Upper lobe of left lung (tissue), 6 donors: ENCODE data around the gene OLR1. TPM values are rescaled to one million over a fixed set of nuclear protein-coding genes. Genes with fewer than 3 reads are reported as not detected.
A peak's percentile ranks its signal among the peaks of the same experiment; 100 is the strongest.
"Not testable (repeated sequence)": the region's sequence is repeated elsewhere in the genome, so short reads cannot be mapped to it uniquely, and the experiment has no call there.

Experiments used
- ATAC-seq, 2 donors: fragments of 200-7000 bp; cut with Tn5 transposase; one replicate each; pipeline ENCODE4 v1.9.1; 2022; ENCODE audit warnings: mild to moderate bottlenecking in 2 of 2, moderate library complexity in 2 of 2; ENCODE audit not compliant: low FRiP score in 2 of 2
- DNase-seq, 2 donors: peaks; one replicate each; pipeline ENCODE4 v3.0.0-alpha.2; 2019 to 2020
- H3K27ac ChIP-seq, 4 donors: fragments of 200-600 bp; sonication (generic); one replicate each; pipeline ENCODE4 v1.5.1; 2016 to 2019
- H3K27me3 ChIP-seq, 4 donors: fragments of 200-600 bp; sonication (generic); one replicate each; pipeline ENCODE4 v1.5.1; 2017 to 2019
- H3K36me3 ChIP-seq, 4 donors: fragments of 200-600 bp; sonication (generic); one replicate each; pipeline ENCODE4 v1.5.1; 2016 to 2019
- H3K4me1 ChIP-seq, 4 donors: fragments of 200-600 bp; sonication (generic); one replicate each; pipeline ENCODE4 v1.5.1; 2018 to 2019
- H3K4me3 ChIP-seq, 4 donors: fragments of 200-600 bp; sonication (generic); one replicate each; pipeline ENCODE4 v1.5.1; 2017 to 2019; ENCODE audit warnings: mild to moderate bottlenecking in 2 of 4, moderate library complexity in 1 of 4
- H3K9me3 ChIP-seq, 4 donors: fragments of 200-600 bp; sonication (generic); one replicate each; pipeline ENCODE4 v1.5.1; 2018 to 2019
- EP300 ChIP-seq, 4 donors: sonication (generic); formaldehyde crosslinking; IDR thresholded peaks; one replicate each; pipeline ENCODE4 v1.5.1; 2017; ENCODE audit warnings: antibody characterized with exemption in 4 of 4, control low read depth in 2 of 4
- POLR2A ChIP-seq, 4 donors: fragments of 450-650 bp; IDR thresholded peaks; one replicate each; pipeline ENCODE4 v1.5.1; 2016 to 2017; ENCODE audit warnings: antibody characterized with exemption in 4 of 4, mild to moderate bottlenecking in 2 of 4
- POLR2AphosphoS5 ChIP-seq, 2 donors: sonication (generic); formaldehyde crosslinking; IDR thresholded peaks; one replicate each; pipeline ENCODE4 v1.5.1; 2017; ENCODE audit warnings: antibody characterized with exemption in 2 of 2
- WGBS, 2 donors: methylation state at CpG; one replicate each; pipeline ENCODE4 v1.1.5; 2017 to 2018; 5-methylcytosine and 5-hydroxymethylcytosine counted together
- total RNA-seq, 6 donors: library from RNA; depleted of rRNA in 4 of 6; stranded (reverse); fragments of >200 nt in 4 of 6; gene quantifications; one replicate each; pipeline versions ENCODE4 v1.1.0 to v1.2.1, GENCODE V29; 2016 to 2021
- TF ChIP-seq, protein P1 (sequence below), 6 experiments: fragments of 450-650 bp in 4 of 6; fragments of 200-600 bp in 2 of 6; sonication (generic) in 2 of 6; IDR thresholded peaks; one replicate each; pipeline ENCODE4 v1.5.1; 2016 to 2019; ENCODE audit warnings: antibody characterized with exemption in 6 of 6
- donor health status: DM: no; HTN: no; CAD: no; lungs with moderate emphysema.
- donor health status: DM: no; HTN: yes; CAD: no; lungs with severe emphysema.

Gene OLR1
- 100 to 1,000 TPM in 4 of 6 donors, 10 to 100 TPM in 2; 51.2 to 163 (median 113) TPM for total RNA-seq

DNA sequence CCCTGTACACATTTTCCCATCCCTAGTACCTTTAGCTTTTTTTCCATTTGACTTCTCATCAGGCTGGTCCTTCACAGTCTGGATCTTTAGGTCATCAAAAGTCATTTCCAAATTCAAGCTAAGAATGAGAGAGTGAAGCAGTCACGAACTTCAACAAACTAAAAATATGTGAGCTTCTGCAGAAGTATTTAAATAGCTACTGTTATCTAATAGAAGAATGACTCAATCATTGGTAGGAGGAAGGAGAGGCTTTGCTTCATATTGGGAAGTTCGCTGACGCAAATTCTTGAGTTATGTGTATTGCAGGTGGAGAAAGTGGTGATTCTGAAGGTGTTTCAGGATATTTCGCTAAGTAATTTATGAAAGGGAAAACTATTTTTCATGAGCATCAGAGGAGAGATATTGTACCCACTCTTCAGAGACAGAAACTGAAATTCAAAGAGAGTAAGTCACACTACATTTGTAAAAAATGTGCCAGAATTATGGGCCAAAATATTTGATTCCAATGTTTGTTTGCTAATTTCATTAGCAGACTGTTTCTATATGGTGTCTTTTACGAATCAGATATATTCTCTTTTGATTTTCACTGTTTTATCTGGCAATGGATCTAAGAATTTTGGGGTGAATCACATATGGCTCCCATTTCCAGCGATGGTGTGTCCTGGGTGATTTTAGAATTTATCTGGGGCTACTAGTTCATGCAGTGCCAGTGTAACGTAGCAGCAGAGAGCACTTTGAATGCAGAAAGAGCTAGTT lies at the start of gene OLR1:
Gene OLR1, minus strand, starts transcription at position 160 of the 756 bp plus-strand sequence. Its CDS starts 55 bp downstream, at position 105.
- ATAC-seq = no peak
- DNase-seq = no peak
- Histone ChIP-seq H3K4me3 (peak within 1 kb of the TSS in 1 of 4 donors; percentile 16), H3K9me3 (no peaks in the 10 kb centered on the region), H3K27ac (no peak within 1 kb of the TSS), H3K27me3 (no peaks in the 10 kb centered on the region), H3K36me3 (no peaks in the 10 kb centered on the region), H3K4me1 (peaks cover 0 to 8% (median 0%) of the 10 kb centered on the region in 4 donors)
- TF ChIP-seq POLR2A (IDR thresholded peaks at IDR 0.05) (peak in 1 of 4 donors; percentile 71), EP300 (IDR thresholded peaks at IDR 0.05) (no peak)
- TF ChIP-seq, protein P1, sequence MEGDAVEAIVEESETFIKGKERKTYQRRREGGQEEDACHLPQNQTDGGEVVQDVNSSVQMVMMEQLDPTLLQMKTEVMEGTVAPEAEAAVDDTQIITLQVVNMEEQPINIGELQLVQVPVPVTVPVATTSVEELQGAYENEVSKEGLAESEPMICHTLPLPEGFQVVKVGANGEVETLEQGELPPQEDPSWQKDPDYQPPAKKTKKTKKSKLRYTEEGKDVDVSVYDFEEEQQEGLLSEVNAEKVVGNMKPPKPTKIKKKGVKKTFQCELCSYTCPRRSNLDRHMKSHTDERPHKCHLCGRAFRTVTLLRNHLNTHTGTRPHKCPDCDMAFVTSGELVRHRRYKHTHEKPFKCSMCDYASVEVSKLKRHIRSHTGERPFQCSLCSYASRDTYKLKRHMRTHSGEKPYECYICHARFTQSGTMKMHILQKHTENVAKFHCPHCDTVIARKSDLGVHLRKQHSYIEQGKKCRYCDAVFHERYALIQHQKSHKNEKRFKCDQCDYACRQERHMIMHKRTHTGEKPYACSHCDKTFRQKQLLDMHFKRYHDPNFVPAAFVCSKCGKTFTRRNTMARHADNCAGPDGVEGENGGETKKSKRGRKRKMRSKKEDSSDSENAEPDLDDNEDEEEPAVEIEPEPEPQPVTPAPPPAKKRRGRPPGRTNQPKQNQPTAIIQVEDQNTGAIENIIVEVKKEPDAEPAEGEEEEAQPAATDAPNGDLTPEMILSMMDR (IDR thresholded peaks at IDR 0.05) = no peak
- 56 to 73% methylated on average over 7 of the region's 7 CpGs for WGBS, 2 donors

GRCh38 chr12:10220398-10221077 lies 48.6 kb upstream of the OLR1 start:
- Histone ChIP-seq H3K36me3 (peaks cover 40 to 78% (median 57%) of the 10 kb centered on the region in 4 donors), H3K9me3 (no peaks in the 10 kb centered on the region), H3K27ac (peak overlapping the region; percentile 33 to 80 (median 62)), H3K4me1 (peaks cover 4 to 31% (median 17%) of the 10 kb centered on the region in 4 donors), H3K4me3 (no peak overlapping the region), H3K27me3 (no peaks in the 10 kb centered on the region)
- ATAC-seq (peak; percentile 81 to 90), DNase-seq (peak in 1 of 2 donors; percentile 73)
- TF ChIP-seq POLR2A (IDR thresholded peaks at IDR 0.05) (no peak), EP300 (IDR thresholded peaks at IDR 0.05) (peak in 2 of 4 donors; percentile 40 to 79), POLR2AphosphoS5 (IDR thresholded peaks at IDR 0.05) (peak; percentile 83 to 86)
- WGBS, 2 donors = 33 to 43% methylated on average over 8 of the region's 8 CpGs

- no peak overlapping the region for H3K4me3 ChIP-seq
- H3K27ac ChIP-seq = peak overlapping the region in 3 of 4 donors; percentile 21 to 61 (median 44)
- TF ChIP-seq POLR2A (IDR thresholded peaks at IDR 0.05) = no peak
- TF ChIP-seq, protein P1 (IDR thresholded peaks at IDR 0.05) = no peak
- no peak for TF ChIP-seq EP300 (IDR thresholded peaks at IDR 0.05)
- no peak for TF ChIP-seq POLR2AphosphoS5 (IDR thresholded peaks at IDR 0.05)
- peaks cover 29 to 62% (median 44%) of the 10 kb centered on the region in 4 donors for H3K36me3 ChIP-seq
- H3K27me3 ChIP-seq = no peaks in the 10 kb centered on the region
- DNase-seq (no peak), ATAC-seq (no peak)
- 80 to 91% methylated on average over 6 of the region's 6 CpGs for WGBS, 2 donors
- H3K4me1 ChIP-seq = peaks cover 17 to 43% (median 31%) of the 10 kb centered on the region in 4 donors
- no peaks in the 10 kb centered on the region for H3K9me3 ChIP-seq
These were observed 46.1 kb upstream of the OLR1 start for GRCh38 chr12:10218021-10218420.

DNA sequence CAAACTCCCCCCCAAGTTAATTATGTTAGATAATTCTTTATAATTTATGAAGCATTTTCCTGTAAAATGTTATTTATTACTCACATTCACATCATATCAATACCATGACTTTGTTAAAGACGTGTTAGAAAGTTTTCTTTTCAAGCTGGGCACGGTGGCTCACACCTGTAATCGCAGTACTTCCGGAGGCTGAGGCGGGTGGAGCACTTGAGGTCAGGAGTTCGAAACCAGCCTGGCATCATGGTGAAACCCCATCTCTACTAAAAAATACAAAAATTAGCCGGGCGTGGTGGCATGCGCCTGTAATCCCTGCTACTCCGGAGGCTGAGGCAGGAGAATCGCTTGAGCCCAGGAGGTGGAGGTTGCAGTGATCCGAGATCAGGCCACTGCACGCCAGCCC lies 44.0 kb upstream of the OLR1 start:
- ATAC-seq, H3K27me3 ChIP-seq, H3K9me3 ChIP-seq, H3K4me3 ChIP-seq, DNase-seq: not testable (repeated sequence)
- H3K36me3 ChIP-seq = peaks cover 12 to 41% (median 24%) of the 10 kb centered on the region in 4 donors
- H3K4me1 ChIP-seq = peaks cover 17 to 51% (median 32%) of the 10 kb centered on the region in 4 donors
- 88 to 90% methylated on average over 13 of the region's 13 CpGs for WGBS, 2 donors
- H3K27ac ChIP-seq = peak overlapping the region in 1 of 4 donors; percentile 99

GRCh38 chr12:10215436-10215835 lies 43.5 kb upstream of the OLR1 start:
- Histone ChIP-seq H3K9me3 (no peaks in the 10 kb centered on the region), H3K27me3 (no peaks in the 10 kb centered on the region), H3K4me3 (peak overlapping the region in 2 of 4 donors; percentile 72 to 73), H3K27ac (peak overlapping the region; percentile 99 to 100 (median 100)), H3K36me3 (peaks cover 9 to 36% (median 20%) of the 10 kb centered on the region in 4 donors), H3K4me1 (peaks cover 17 to 46% (median 28%) of the 10 kb centered on the region in 4 donors)
- no peak for ATAC-seq
- no peak for TF ChIP-seq POLR2AphosphoS5 (IDR thresholded peaks at IDR 0.05)
- TF ChIP-seq EP300 (IDR thresholded peaks at IDR 0.05) = no peak
- TF ChIP-seq, protein P1 (IDR thresholded peaks at IDR 0.05) = no peak
- no peak for TF ChIP-seq POLR2A (IDR thresholded peaks at IDR 0.05)
- DNase-seq = no peak
- 54 to 55% methylated on average over 2 of the region's 2 CpGs for WGBS, 2 donors
